ENCODE data around the gene NSD1.

GRCh38 chr5:177117441-177118045, 16.0 kb upstream of the NSD1 start:
- TF ChIP-seq POLR2A (IDR thresholded peaks at IDR 0.05): no peak
- TF ChIP-seq, protein P1, sequence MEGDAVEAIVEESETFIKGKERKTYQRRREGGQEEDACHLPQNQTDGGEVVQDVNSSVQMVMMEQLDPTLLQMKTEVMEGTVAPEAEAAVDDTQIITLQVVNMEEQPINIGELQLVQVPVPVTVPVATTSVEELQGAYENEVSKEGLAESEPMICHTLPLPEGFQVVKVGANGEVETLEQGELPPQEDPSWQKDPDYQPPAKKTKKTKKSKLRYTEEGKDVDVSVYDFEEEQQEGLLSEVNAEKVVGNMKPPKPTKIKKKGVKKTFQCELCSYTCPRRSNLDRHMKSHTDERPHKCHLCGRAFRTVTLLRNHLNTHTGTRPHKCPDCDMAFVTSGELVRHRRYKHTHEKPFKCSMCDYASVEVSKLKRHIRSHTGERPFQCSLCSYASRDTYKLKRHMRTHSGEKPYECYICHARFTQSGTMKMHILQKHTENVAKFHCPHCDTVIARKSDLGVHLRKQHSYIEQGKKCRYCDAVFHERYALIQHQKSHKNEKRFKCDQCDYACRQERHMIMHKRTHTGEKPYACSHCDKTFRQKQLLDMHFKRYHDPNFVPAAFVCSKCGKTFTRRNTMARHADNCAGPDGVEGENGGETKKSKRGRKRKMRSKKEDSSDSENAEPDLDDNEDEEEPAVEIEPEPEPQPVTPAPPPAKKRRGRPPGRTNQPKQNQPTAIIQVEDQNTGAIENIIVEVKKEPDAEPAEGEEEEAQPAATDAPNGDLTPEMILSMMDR (IDR thresholded peaks at IDR 0.05): no peak

Data from testis (tissue), 2 donors.